Peyer's patch (tissue), 4 donors: ENCODE results near the gene MYH11.

ENCODE experiments used
- POLR2A ChIP-seq, 2 donors: fragments of 450-650 bp; IDR thresholded peaks; one replicate each; pipeline ENCODE4 v1.5.1; 2017; ENCODE audit warnings: antibody characterized with exemption in 2 of 2, mild to moderate bottlenecking in 2 of 2, moderate library complexity in 2 of 2
- TF ChIP-seq, protein P1 (sequence below), 6 experiments: fragments of 450-650 bp in 4 of 6; fragments of 200-600 bp in 2 of 6; sonication (generic) in 1 of 6; IDR thresholded peaks; one replicate each; pipeline ENCODE4 v1.5.1; 2017 to 2019; ENCODE audit warnings: antibody characterized with exemption in 6 of 6, mild to moderate bottlenecking in 3 of 6, moderate library complexity in 1 of 6

DNA sequence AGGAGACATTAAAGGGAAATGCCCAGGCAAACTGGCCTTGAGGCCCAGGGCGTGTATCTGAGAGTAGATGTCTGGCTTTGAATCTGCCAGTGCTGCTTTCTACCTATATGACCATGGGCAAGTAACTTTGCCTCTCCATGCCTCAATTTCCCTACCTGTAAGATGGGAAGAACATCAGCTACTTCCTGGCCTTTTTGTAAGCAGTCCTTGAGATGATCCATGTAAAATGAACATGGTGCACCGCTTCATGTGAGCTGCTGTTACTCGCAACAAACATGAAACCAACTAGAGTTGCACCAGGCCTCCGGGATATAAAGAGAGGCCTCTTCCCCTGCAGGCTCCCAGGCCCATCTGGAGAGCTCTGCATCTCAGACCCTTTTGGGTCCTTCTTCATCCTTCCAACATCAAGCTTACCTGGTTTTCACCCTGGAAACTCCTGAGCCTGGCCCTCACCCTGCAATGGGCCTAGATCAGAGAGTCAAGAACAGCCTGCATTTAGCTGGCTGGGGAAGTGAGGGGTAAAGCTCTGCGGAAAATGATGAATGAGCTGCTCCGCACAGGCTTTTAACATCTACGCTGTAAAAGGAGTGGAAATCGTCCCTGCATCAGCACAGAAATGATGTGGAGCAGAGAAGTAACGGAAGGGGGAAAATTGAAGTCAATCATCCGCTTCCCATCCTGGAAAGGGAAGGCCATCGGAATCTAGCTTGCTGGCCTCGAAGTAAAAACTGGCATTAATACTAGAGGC lies 2.3 kb upstream of the MYH11 start:
- TF ChIP-seq, protein P1, sequence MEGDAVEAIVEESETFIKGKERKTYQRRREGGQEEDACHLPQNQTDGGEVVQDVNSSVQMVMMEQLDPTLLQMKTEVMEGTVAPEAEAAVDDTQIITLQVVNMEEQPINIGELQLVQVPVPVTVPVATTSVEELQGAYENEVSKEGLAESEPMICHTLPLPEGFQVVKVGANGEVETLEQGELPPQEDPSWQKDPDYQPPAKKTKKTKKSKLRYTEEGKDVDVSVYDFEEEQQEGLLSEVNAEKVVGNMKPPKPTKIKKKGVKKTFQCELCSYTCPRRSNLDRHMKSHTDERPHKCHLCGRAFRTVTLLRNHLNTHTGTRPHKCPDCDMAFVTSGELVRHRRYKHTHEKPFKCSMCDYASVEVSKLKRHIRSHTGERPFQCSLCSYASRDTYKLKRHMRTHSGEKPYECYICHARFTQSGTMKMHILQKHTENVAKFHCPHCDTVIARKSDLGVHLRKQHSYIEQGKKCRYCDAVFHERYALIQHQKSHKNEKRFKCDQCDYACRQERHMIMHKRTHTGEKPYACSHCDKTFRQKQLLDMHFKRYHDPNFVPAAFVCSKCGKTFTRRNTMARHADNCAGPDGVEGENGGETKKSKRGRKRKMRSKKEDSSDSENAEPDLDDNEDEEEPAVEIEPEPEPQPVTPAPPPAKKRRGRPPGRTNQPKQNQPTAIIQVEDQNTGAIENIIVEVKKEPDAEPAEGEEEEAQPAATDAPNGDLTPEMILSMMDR (IDR thresholded peaks at IDR 0.05): no peak
- TF ChIP-seq POLR2A (IDR thresholded peaks at IDR 0.05): no peak
